Sigmoid colon (tissue), 7 donors: ENCODE results near the gene CCDC68. TPM values are rescaled to one million over a fixed set of nuclear protein-coding genes. Genes with fewer than 3 reads are reported as not detected.

ENCODE experiments used
- DNase-seq: peaks from one replicate; pipeline ENCODE4 v3.0.0-alpha.2; 2019
- H3K27ac ChIP-seq, 4 donors: fragments of 200-600 bp; sonication (generic); one replicate each; pipeline ENCODE4 v1.5.1; 2016 to 2019; ENCODE audit warnings: mild to moderate bottlenecking in 1 of 4
- H3K27me3 ChIP-seq, 3 donors: fragments of 200-600 bp; sonication (generic); one replicate each; pipeline ENCODE4 v1.5.1; 2019; ENCODE audit warnings: mild to moderate bottlenecking in 1 of 3
- H3K36me3 ChIP-seq, 4 donors: fragments of 200-600 bp; sonication (generic); one replicate each; pipeline ENCODE4 v1.5.1; 2016 to 2019
- H3K4me1 ChIP-seq, 4 donors: fragments of 200-600 bp; sonication (generic); one replicate each; pipeline ENCODE4 v1.5.1; 2017 to 2019
- H3K4me3 ChIP-seq, 4 donors: fragments of 200-600 bp; sonication (generic); one replicate each; pipeline ENCODE4 v1.5.1; 2017 to 2019; ENCODE audit warnings: mild to moderate bottlenecking in 2 of 4, moderate library complexity in 1 of 4
- H3K9me3 ChIP-seq, 4 donors: fragments of 200-600 bp in 3 of 4; sonication (generic) in 3 of 4; one replicate each; pipeline versions ENCODE4 v1.5.1 to v1.6.1; 2013 to 2019
- CTCF ChIP-seq, 4 experiments: fragments of 450-650 bp in 3 of 4; fragments of 200-600 bp in 1 of 4; IDR thresholded peaks; one replicate each; pipeline ENCODE4 v1.5.1; 2016 to 2019; ENCODE audit warnings: antibody characterized with exemption in 4 of 4, mild to moderate bottlenecking in 3 of 4, moderate library complexity in 2 of 4
- EP300 ChIP-seq, 4 donors: sonication (generic); formaldehyde crosslinking; IDR thresholded peaks; one replicate each; pipeline ENCODE4 v1.6.1; 2017; ENCODE audit warnings: antibody characterized with exemption in 4 of 4
- POLR2A ChIP-seq, 2 donors: fragments of 450-650 bp; IDR thresholded peaks; one replicate each; pipeline ENCODE4 v1.6.1; 2016; ENCODE audit warnings: antibody characterized with exemption in 2 of 2, mild to moderate bottlenecking in 2 of 2, moderate library complexity in 2 of 2
- POLR2AphosphoS5 ChIP-seq, 4 donors: sonication (generic); formaldehyde crosslinking; IDR thresholded peaks; one replicate each; pipeline ENCODE4 v1.6.1; 2017; ENCODE audit warnings: antibody characterized with exemption in 4 of 4
- WGBS, 2 donors: extraction: QIAGEN DNeasy Blood & Tissue Kit; methylation state at CpG; one replicate each; pipeline ENCODE4 v1.1.7; 2013; 5-methylcytosine and 5-hydroxymethylcytosine counted together
- intact Hi-C: fragments of 100-400 bp; cut with DNase I; formaldehyde crosslinking; loops from one replicate; pipeline ENCODE4 v1.15.1; 2023
- polyA plus RNA-seq, 3 donors: library from polyadenylated mRNA; stranded (reverse); fragments of 200-250 nt; gene quantifications; one replicate each; pipeline ENCODE4 v1.2.3, GENCODE V29; 2013
- total RNA-seq, 4 donors: library from RNA; depleted of rRNA; stranded (reverse); fragments of >200 nt; gene quantifications; one replicate each; pipeline ENCODE4 v1.1.0, GENCODE V29; 2016
- donor health status: healthy with polysubstance abuse.
- donor health status: Bipolar disorder and iron deficiency.
- donor health status: healthy.

Gene CCDC68
- total and polyA plus RNA-seq, 7 donors = 3.1 to 42.3 (median 5.5) TPM

DNA sequence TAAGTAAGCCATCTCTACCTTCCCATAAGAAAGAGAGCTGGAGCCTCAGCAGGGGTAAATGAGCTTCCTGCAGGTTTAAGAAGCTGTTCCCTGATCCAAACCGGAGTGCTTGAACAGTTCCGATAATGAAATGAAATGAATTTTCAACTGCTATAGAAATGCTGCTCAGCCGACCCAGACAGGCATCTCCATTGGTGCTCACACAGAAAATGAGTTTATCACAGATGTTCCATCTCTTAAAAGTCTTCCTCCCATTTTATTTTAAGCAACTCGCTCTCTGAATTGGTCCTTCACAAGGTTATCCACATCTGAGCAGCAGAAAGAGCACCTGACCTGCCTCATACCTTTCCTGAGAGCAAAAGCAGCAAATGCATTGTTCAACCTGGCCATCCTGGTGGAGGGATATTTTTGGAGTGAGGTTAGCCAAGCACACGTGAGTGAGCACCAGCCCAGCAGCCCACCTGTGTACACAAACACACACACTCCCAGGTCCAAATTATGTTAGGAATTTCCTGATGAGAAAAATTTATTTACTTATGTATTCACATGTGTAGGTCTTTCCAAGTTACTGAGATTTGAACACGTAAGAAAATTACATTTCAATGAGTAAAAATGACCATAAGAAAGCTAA lies 42.2 kb upstream of the CCDC68 start:
- Histone ChIP-seq H3K9me3 (no peaks in the 10 kb centered on the region), H3K27ac (no peak overlapping the region), H3K27me3 (no peaks in the 10 kb centered on the region), H3K4me1 (no peaks in the 10 kb centered on the region), H3K4me3 (no peak overlapping the region), H3K36me3 (no peaks in the 10 kb centered on the region)
- no peak for DNase-seq
- WGBS, 2 donors = 67 to 76% methylated on average over 6 of the region's 6 CpGs
- intact Hi-C loops = no loop called here
- no peak for TF ChIP-seq POLR2AphosphoS5 (IDR thresholded peaks at IDR 0.05)
- no peak for TF ChIP-seq EP300 (IDR thresholded peaks at IDR 0.05)
- TF ChIP-seq CTCF (IDR thresholded peaks at IDR 0.05) = no peak
- no peak for TF ChIP-seq POLR2A (IDR thresholded peaks at IDR 0.05)

DNA sequence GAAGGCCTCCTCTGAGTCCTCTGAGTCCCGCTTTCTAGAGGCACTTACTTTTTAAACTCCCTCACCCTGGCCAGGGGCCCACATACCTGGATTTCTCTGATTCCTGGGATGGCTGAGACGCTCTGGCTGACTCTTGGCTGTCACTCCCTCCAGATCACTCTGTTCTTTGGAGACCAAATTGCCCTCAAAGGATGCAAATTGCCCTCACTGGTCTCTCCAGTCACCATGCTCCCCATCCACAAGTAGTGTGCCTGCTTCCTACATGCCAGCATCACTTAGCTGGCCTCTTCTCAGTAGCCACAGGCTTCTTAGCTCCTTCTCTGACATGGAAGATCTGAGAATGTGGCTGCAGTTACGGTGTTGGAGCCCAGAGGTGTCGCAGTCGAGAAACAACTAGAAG lies 41.3 kb upstream of the CCDC68 start:
- no peaks in the 10 kb centered on the region for H3K4me1 ChIP-seq
- intact Hi-C loops = no loop called here
- WGBS, 2 donors = 94 to 95% methylated on average over 5 of the region's 5 CpGs
- DNase-seq = no peak
- no peak overlapping the region for H3K4me3 ChIP-seq
- TF ChIP-seq EP300 (IDR thresholded peaks at IDR 0.05) (no peak), POLR2AphosphoS5 (IDR thresholded peaks at IDR 0.05) (no peak), CTCF (IDR thresholded peaks at IDR 0.05) (no peak), POLR2A (IDR thresholded peaks at IDR 0.05) (no peak)
- no peaks in the 10 kb centered on the region for H3K36me3 ChIP-seq
- no peaks in the 10 kb centered on the region for H3K27me3 ChIP-seq
- H3K9me3 ChIP-seq = no peaks in the 10 kb centered on the region
- H3K27ac ChIP-seq = no peak overlapping the region

- no peaks in the 10 kb centered on the region for H3K4me1 ChIP-seq
- no peak overlapping the region for H3K27ac ChIP-seq
- no peaks in the 10 kb centered on the region for H3K9me3 ChIP-seq
- intact Hi-C loops = no loop called here
- TF ChIP-seq CTCF (IDR thresholded peaks at IDR 0.05) (no peak), POLR2A (IDR thresholded peaks at IDR 0.05) (no peak), POLR2AphosphoS5 (IDR thresholded peaks at IDR 0.05) (no peak), EP300 (IDR thresholded peaks at IDR 0.05) (no peak)
- no peak overlapping the region for H3K4me3 ChIP-seq
- no peaks in the 10 kb centered on the region for H3K36me3 ChIP-seq
- no peak for DNase-seq
- H3K27me3 ChIP-seq = no peaks in the 10 kb centered on the region
- 96 to 97% methylated on average over 5 of the region's 5 CpGs for WGBS, 2 donors
Observed at GRCh38 chr18:54999016-54999415, 39.8 kb upstream of the CCDC68 start.

DNA sequence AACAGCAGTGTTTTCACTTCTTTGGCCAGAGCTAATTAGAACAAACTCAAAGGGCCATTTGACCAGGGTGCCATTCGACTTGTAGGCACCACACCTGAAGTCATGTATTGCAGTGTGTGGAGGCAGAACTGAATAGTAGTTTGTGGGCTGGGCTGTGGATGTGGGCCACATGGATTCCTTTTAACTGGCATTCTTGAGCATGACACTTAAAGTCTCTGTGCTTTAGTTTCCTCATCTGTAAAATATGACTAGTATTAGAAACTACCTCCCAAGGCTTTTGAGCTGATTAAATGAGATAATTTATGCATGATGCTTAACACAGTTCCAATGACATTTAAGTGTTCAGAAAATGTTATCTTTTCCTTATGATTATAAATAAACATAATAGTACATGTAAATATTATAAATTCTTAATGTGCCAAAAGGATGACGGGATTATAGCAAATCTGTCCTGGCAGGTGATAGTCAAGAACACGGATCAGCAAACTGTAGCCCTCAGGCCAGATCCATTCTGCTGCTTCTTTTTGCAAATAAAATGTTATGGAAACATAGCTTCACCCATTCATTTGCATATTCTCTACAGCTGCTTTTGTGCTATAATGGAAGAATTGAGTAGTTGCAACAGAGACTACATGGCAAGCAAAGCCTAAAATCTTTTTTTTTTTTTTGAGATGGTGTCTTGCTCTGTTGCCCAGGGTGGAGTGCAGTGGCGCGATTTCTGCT lies 36.3 kb upstream of the CCDC68 start:
- Histone ChIP-seq H3K27me3 (no peaks in the 10 kb centered on the region), H3K27ac (no peak overlapping the region), H3K4me3 (no peak overlapping the region), H3K4me1 (no peaks in the 10 kb centered on the region), H3K36me3 (no peaks in the 10 kb centered on the region), H3K9me3 (no peaks in the 10 kb centered on the region)
- no peak for DNase-seq
- 91 to 92% methylated on average over 5 of the region's 5 CpGs for WGBS, 2 donors
- TF ChIP-seq CTCF (IDR thresholded peaks at IDR 0.05) (no peak), POLR2A (IDR thresholded peaks at IDR 0.05) (no peak), EP300 (IDR thresholded peaks at IDR 0.05) (no peak), POLR2AphosphoS5 (IDR thresholded peaks at IDR 0.05) (no peak)
- intact Hi-C loops = no loop called here
